LNCAP (cell line): ENCODE results near the gene SIK2.

Experiments used
- TF ChIP-seq, protein P1 (sequence below): fragments of 450-650 bp; IDR thresholded peaks from 2 replicates; pipeline ENCODE4 v1.5.1; 2017; ENCODE audit warnings: mild to moderate bottlenecking

The SIK2 gene

GRCh38 chr11:111652184-111652583 is 49.9 kb downstream of the SIK2 start:
- TF ChIP-seq, protein P1, sequence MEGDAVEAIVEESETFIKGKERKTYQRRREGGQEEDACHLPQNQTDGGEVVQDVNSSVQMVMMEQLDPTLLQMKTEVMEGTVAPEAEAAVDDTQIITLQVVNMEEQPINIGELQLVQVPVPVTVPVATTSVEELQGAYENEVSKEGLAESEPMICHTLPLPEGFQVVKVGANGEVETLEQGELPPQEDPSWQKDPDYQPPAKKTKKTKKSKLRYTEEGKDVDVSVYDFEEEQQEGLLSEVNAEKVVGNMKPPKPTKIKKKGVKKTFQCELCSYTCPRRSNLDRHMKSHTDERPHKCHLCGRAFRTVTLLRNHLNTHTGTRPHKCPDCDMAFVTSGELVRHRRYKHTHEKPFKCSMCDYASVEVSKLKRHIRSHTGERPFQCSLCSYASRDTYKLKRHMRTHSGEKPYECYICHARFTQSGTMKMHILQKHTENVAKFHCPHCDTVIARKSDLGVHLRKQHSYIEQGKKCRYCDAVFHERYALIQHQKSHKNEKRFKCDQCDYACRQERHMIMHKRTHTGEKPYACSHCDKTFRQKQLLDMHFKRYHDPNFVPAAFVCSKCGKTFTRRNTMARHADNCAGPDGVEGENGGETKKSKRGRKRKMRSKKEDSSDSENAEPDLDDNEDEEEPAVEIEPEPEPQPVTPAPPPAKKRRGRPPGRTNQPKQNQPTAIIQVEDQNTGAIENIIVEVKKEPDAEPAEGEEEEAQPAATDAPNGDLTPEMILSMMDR = no peak

DNA sequence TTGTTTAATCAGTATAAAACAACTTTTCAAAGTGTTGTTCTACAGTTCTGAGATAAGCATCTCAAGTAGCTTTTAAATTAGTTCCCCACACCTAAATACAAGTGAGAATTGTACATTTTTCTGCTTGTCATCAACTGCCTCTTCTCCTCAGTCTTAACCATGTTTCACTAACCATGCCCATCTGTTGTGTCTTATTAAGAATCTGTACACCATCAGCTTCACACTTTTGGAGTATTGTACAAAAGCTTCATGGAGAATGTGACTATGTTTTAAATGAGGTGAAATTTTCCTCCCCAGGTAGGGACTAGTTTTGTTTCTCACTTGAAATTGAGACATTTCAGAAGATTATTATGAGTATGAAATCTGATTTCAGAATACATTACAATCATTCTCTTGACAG is 52.4 kb downstream of the SIK2 start:
- TF ChIP-seq, protein P1 = no peak

DNA sequence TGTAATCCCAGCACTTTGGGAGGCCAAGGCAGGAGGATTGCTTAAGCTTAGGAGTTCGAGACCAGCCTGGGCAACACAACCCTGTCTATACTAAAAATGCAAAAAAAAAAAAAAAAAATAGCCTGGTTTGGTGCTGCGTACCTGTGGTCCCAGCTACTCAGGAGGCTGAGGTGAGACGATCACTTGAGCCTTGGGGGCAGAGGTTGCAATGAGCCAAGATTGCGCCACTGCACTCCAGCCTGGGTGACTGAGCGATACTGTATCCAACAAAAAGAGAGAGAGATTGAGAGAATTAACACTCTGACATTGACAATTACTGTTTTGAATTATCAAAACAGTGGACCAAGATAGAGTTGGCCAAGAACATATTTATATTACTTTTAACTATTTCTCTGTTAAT is 53.7 kb downstream of the SIK2 start:
- TF ChIP-seq, protein P1 = no peak

- TF ChIP-seq, protein P1 = no peak
These were observed 57.2 kb downstream of the SIK2 start for GRCh38 chr11:111659201-111660115.

DNA sequence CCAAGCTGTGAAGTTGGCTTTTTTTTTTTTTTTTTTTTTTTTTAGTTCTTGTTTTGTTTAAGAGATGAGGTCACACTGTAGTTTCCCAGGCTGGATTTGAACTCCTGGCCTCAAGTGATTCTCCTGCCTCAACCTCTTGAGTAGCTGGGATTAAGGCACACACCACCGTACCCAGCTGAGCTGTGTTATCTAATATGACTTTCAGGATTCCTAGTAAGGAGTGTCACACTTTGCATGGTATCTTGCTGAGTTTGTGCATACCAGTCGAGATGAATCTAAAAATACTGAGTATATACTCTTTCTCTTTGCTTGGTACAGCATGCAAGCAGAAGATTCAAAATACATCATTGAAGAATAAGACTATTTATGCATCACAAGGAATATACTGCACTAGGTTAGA is 58.6 kb downstream of the SIK2 start:
- TF ChIP-seq, protein P1 = no peak

DNA sequence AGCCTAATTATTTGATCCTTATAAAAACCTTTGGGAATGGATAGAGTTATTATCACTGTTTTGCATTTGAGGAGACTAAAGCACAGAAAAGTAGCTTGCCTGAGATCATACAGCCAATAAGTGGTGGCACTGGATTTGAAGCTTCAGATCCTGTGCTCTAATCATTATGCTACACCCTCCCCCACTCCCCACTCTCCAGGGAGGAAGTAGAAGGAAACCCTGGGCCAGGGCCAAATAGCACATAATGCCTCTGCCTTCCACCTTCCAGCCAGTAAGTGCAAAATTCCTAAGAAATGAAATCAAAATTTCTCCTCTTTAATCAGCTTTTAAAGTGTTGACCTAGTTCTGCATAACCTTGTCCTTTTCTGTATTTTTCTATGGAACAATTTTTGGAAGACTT is 61.6 kb downstream of the SIK2 start:
- TF ChIP-seq, protein P1 = no peak

DNA sequence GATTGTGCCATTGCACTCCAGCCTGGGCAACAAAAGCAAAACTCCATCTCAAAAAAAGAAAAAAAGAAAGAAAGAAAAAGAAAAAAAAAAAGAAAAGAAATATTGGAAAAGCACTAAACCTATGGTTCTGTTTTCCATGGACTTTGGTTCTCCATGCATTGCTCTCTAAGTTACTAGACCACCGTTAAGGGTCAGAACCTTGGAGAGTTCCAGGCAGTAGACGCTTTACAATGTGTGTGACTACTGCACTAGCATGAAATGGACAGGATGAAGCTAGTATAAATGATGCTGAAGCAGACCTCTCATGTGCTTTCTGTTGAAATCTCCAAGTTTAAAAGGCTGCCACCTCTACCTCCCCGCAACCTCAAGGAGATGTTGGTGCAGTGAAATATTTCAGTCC is 63.5 kb downstream of the SIK2 start:
- TF ChIP-seq, protein P1 = no peak
